Type B pancreatic cell (in vitro differentiated cells): ENCODE results near the gene CDK14. TPM values are rescaled to one million over a fixed set of nuclear protein-coding genes. Genes with fewer than 3 reads are reported as not detected.

ENCODE experiments used
- DNase-seq: peaks from one replicate; pipeline ENCODE4 v3.0.0; 2021; ENCODE audit warnings: mixed read lengths; ENCODE audit not compliant: unreplicated experiment; ENCODE audit errors: extremely low spot score
- H3K27ac Mint-ChIP-seq: 2 replicates; pipeline ENCODE4 v1.8.0; 2021; ENCODE audit warnings: mild to moderate bottlenecking, mixed read lengths
- H3K27me3 Mint-ChIP-seq: 2 replicates; pipeline ENCODE4 v1.8.0; 2021; ENCODE audit warnings: mixed read lengths
- H3K36me3 Mint-ChIP-seq: 2 replicates; pipeline ENCODE4 v1.8.0; 2021; ENCODE audit warnings: mixed read lengths
- H3K4me1 Mint-ChIP-seq: one replicate; pipeline ENCODE4 v1.8.0; 2021; ENCODE audit warnings: mixed read lengths; ENCODE audit not compliant: unreplicated experiment
- H3K4me3 Mint-ChIP-seq: 2 replicates; pipeline ENCODE4 v1.8.0; 2021; ENCODE audit warnings: mild to moderate bottlenecking, mixed read lengths
- H3K9me3 Mint-ChIP-seq: 2 replicates; pipeline ENCODE4 v1.8.0; 2021; ENCODE audit warnings: mixed read lengths
- total RNA-seq: library from RNA; stranded (reverse); gene quantifications from 2 replicates; pipeline ENCODE4 v1.2.1, GENCODE V29; 2021; ENCODE audit warnings: low replicate concordance
- TF ChIP-seq, protein P1 (sequence below): fragments of 200-600 bp; sonication (generic); conservative IDR thresholded peaks from 2 replicates; pipeline ENCODE4 v1.5.0; 2021; ENCODE audit warnings: antibody characterized with exemption, mild to moderate bottlenecking

CDK14 gene
- total RNA-seq, 1 donor from 2014 or later = 43.5 TPM

DNA sequence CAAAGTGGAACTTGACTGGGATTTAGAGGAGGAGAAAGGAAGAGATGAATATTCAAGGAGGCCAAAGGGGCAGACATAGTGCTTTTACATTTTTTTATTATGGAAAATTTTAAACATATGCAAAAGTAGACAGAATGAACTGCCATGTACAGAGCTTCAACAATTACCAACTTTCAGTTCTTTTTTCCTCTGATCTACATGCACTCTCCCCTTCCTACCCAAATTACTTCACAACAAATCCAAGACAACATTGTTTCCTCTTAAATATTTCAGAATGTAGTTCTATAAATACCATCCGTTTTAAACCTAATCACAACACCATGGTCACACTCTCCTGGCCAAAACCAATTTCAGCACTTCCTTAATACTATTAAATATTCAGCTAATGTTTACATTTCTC lies 584.6 kb downstream of the CDK14 start:
- DNase-seq = no peak
- Mint-ChIP-seq H3K4me1 (peaks cover 6% of the 10 kb centered on the region), H3K36me3 (no peaks in the 10 kb centered on the region), H3K27me3 (no peaks in the 10 kb centered on the region), H3K4me3 (no peak overlapping the region), H3K27ac (no peak overlapping the region), H3K9me3 (no peaks in the 10 kb centered on the region)
- TF ChIP-seq, protein P1, sequence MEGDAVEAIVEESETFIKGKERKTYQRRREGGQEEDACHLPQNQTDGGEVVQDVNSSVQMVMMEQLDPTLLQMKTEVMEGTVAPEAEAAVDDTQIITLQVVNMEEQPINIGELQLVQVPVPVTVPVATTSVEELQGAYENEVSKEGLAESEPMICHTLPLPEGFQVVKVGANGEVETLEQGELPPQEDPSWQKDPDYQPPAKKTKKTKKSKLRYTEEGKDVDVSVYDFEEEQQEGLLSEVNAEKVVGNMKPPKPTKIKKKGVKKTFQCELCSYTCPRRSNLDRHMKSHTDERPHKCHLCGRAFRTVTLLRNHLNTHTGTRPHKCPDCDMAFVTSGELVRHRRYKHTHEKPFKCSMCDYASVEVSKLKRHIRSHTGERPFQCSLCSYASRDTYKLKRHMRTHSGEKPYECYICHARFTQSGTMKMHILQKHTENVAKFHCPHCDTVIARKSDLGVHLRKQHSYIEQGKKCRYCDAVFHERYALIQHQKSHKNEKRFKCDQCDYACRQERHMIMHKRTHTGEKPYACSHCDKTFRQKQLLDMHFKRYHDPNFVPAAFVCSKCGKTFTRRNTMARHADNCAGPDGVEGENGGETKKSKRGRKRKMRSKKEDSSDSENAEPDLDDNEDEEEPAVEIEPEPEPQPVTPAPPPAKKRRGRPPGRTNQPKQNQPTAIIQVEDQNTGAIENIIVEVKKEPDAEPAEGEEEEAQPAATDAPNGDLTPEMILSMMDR = no peak

DNA sequence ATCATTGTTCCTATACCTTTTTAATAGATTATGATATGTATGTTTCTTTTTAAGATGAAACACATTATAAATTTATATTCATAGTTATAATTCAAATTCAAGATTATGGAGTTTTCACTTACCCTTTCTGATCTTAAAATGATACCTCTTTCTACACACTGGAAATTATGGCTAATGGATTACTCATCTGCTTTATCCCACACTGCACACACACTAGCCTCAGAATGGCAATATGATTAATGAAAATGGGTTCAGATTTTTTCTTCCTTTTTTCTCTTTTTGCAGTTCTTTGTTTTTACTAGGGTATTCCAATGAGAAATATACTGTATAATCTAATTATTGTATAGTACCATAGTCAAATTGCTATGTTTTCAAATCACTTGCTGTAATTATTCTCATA lies 585.8 kb downstream of the CDK14 start:
- H3K4me1 Mint-ChIP-seq = peaks cover 6% of the 10 kb centered on the region
- no peaks in the 10 kb centered on the region for H3K27me3 Mint-ChIP-seq
- TF ChIP-seq, protein P1 = no peak
- no peaks in the 10 kb centered on the region for H3K36me3 Mint-ChIP-seq
- H3K27ac Mint-ChIP-seq = no peak overlapping the region
- H3K9me3 Mint-ChIP-seq = peaks cover 6% of the 10 kb centered on the region
- H3K4me3 Mint-ChIP-seq = no peak overlapping the region
- no peak for DNase-seq

DNA sequence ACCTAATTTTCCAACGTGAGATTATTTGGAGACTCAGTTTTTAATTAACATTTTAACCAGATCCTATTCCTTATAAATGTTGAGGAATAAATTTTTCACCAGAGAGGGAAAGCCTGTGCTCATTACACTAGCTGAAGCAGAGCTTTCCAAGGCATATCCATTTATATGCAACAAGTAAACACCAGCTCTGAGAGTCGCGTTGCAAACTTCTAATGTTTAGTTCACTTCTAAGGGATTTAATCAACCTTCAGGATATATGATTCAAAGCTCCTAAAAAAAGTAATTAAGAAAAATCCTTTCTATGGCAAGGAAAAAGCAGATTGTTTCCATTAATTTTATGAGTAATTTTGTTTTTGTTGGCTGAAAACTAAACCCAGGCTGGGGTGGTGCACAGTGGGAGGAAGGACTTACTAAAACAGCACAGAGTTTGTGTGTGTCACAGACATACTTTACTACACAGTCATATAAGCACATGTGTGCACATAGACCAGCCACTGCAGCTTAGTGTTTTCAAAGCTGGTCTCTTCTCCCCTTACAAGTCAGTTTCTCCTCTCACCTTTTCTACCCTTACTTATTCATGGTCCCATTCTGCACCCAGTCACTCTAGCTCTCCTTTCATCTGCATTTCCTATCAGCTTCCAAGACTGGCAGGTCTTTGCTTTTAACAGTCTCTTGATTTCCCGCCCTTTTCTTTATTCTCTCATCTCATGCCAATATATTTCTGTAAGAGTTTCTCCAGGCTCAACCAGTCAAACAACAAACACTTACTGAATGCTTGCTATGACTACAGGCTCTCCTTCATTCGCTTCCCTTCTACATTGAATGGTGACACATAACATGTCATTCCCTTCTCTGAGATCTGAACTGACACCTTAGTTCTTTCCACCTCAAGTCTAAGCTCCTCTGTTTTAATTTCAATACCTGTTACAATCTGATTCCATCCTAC lies 587.0 kb downstream of the CDK14 start:
- DNase-seq = no peak

DNA sequence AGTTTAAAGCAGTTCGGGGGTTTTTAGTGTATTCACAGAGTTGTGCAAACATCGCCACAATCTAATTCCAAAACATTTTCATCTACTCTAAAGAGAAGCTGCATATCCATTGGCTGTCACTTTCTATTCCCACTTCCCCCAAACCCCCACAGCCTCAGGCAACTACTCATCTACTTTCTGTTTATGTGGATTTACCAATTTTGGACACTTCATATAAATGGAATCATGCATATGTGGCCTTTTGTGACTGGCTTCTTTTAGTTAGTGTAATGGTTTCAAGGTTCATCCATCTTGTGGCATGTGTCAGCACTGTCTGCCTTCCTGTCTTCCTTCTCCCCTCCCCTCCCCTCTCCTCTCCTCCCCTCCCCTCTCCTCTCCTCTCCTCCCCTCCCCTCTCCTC lies 589.6 kb downstream of the CDK14 start:
- H3K4me1 Mint-ChIP-seq = peaks cover 6% of the 10 kb centered on the region
- H3K27ac Mint-ChIP-seq = no peak overlapping the region
- H3K9me3 Mint-ChIP-seq = peaks cover 6% of the 10 kb centered on the region
- no peaks in the 10 kb centered on the region for H3K27me3 Mint-ChIP-seq
- H3K4me3 Mint-ChIP-seq = no peak overlapping the region
- peaks cover 4% of the 10 kb centered on the region for H3K36me3 Mint-ChIP-seq
- TF ChIP-seq, protein P1 = no peak
- no peak for DNase-seq

More for the DNA sequence above, 587.0 kb downstream of the CDK14 start:
- no peaks in the 10 kb centered on the region for H3K27me3 Mint-ChIP-seq
- H3K36me3 Mint-ChIP-seq = peaks cover 4% of the 10 kb centered on the region
- TF ChIP-seq, protein P1 = no peak
- no peak overlapping the region for H3K27ac Mint-ChIP-seq
- H3K4me1 Mint-ChIP-seq = peaks cover 6% of the 10 kb centered on the region
- no peak overlapping the region for H3K4me3 Mint-ChIP-seq
- peaks cover 6% of the 10 kb centered on the region for H3K9me3 Mint-ChIP-seq

DNA sequence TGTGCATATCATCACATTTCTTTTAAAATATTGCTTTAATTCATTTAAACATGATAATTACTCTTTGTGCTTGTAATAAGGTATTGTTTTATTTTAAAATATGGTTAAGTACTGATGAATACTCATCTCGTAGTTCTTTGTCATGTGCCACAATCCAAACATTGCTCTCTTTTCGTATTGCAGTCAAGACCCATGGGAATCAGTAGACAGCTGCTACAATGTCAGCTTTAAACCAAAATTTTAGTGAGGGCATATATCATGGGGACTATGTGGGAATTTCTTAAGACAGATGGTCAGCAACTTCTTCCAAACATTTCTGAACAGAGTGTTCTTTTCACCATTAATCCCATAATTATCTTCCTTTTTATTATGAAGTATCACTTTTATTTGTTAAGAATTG lies 590.9 kb downstream of the CDK14 start:
- TF ChIP-seq, protein P1 = no peak
- peaks cover 6% of the 10 kb centered on the region for H3K9me3 Mint-ChIP-seq

More for the DNA sequence above, 590.9 kb downstream of the CDK14 start:
- DNase-seq = no peak
- no peak overlapping the region for H3K4me3 Mint-ChIP-seq
- H3K27me3 Mint-ChIP-seq = no peaks in the 10 kb centered on the region
- peaks cover 4% of the 10 kb centered on the region for H3K36me3 Mint-ChIP-seq
- peaks cover 6% of the 10 kb centered on the region for H3K4me1 Mint-ChIP-seq
- no peak overlapping the region for H3K27ac Mint-ChIP-seq
